GM21526 (cell line): Measurements from ENCODE around the gene WWC1.
"Not testable (repeated sequence)": the region's sequence is repeated elsewhere in the genome, so short reads cannot be mapped to it uniquely, and the experiment has no call there.

Experiments used
- ATAC-seq: cut with Tn5 transposase; IDR thresholded peaks from one replicate; pipeline ENCODE4 v1.9.1; 2021; ENCODE audit warnings: moderate library complexity; ENCODE audit not compliant: unreplicated experiment, low FRiP score

The WWC1 gene

DNA sequence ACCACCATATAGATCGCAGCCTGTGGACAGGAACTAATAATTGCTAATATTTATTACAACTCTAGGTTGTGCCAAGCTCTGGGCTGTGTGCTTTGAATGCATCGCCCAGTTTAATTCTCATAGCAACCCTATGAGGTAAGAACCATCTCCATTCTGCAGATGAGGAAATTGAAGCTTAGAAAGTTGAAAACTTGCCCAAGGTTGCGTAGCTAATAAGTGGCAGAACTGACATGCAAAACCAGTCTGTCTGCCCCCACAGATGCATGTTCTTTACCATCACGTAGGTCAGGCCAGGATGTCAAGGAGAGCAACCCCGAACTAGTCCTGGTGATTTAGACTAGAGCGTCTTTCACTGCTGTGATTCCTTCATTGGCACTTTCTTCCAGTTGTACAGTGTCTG, 15.6 kb downstream of the WWC1 start:
- ATAC-seq, result no peak

DNA sequence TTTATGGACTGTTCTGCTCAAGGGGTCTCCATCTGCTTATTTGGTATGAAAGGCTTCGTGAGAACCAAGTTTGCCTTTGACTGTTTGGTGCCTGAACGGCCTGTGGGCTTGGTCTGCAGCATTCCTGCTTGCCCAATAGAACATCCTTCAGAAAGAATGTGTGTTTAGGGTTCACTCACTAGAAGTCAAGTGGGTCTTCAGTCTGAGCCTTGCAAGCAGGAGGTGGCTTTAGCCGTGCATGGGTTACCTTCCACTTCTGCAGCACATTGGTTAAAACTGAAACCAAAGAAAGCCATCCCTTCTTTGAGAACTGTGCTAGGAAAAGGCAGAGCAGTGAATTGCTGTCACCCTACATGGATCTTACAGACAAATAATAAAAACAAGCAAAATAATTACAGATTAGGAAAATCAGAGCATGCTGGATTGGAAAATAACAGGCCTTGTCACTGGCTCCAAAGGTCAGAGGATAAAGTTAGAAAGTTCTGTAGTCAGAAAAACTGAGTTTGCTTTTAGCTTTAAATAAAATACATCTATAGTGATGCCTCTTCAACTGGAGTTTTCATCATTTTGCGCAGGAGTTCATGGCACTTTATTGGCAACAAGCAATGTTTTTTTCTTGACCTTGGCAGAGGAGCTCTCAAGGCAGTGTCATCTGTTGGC, 16.6 kb downstream of the WWC1 start:
- ATAC-seq, result no peak

DNA sequence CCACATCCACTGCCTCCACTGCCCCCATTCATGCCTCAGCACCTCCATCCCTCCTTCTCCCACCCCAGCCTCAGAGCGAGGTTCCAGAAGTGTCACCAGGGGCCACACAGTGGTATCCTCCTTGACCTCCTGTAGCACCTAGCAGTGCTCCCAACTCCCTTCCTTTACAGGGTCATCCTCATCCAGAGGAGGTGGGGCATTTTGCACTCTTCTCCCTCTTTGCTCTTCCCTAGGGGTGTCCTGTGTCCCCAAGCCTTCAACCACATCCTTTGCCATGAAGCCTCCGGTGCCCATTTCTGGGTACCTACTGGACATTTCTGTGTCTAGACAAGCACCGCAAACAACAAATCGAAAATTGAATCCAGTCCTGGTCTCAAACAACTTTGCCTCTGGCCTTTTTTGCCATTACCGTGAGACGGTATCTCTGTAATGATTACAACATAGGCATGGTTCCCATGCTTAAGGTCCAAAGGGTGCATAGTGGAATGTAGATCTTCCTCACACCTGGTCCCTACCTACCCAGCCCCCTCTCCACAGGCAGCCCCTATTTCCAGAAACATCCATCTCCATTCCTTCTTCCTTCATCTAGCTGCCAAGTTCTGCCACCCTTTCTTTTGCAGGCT, 17.6 kb downstream of the WWC1 start:
- no peak for ATAC-seq

DNA sequence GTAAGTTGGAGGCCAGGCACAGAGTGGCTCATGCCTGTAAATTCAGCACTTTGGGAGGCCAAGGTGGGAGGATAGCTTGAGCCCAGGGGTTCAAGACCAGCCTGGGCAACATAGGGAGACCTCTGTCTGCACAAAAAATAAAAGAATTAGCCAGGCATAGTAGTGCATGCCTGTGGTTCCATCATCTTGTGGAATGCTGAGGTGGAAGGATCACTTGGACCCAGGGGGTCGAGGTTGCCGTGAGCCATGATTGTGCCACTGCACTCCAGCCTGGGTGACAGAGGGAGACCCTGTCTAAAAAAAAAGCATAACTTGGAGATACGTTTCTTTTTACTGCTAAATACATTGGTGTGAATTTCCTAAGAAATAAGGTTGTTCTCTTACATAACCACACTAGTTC, 19.1 kb downstream of the WWC1 start:
- ATAC-seq, result not testable (repeated sequence)

DNA sequence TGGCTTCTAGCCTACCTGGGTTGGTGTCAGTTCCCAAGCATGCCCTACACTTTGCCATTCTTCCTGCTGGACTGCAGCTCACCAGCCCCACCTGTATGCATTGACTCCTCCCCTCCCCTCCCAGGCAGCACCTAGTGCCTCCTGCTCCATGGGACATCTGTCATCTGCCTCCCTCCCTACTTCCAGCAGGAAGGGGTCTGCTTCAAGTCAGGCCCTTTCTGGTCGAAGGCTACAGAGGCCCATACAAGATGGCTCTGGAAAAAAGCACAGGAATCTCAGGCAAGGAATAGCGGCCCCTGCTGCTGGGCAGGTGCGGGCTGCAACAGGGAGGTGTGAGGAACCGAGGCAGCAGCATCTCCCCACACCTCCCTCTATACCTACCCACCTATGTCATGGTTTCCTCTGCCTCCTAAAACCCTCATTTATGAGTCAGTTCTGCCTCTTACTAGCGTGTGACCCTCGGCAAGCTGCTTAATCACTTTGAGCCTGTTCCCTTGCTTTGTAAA, 19.7 kb downstream of the WWC1 start:
- ATAC-seq, result no peak

DNA sequence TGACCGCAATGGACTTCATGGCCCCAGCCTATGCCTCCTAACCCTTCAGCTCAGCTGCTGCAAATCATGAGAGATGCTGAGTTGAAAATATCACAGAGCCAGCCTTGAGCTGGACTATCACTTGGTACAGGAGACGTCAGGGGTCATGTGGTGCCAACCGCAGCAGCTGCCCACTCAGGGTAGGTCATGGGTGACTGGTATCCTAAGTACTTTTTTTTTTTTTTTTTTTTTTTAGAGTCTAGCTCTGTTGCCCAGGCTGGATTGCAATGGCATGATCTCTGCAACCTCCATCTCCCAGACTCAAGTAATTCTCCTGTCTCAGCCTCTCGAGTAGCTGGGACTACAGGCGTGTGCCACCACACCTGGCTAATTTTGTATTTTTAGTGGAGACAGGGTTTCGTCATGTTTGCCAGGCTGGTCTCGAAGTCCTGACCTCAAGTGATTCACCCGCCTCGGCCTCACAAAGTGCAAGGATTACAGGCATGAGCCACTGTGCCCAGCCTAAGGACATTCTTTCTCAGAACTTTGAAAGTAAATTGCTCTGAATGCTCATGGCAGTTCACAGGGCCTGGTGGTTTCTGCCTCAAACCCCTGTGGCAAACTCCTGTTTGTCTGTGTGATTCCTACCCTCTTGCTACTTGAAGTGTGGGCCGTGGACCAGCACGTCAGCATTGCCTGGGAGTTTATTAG, 21.3 kb downstream of the WWC1 start:
- ATAC-seq, result no peak

DNA sequence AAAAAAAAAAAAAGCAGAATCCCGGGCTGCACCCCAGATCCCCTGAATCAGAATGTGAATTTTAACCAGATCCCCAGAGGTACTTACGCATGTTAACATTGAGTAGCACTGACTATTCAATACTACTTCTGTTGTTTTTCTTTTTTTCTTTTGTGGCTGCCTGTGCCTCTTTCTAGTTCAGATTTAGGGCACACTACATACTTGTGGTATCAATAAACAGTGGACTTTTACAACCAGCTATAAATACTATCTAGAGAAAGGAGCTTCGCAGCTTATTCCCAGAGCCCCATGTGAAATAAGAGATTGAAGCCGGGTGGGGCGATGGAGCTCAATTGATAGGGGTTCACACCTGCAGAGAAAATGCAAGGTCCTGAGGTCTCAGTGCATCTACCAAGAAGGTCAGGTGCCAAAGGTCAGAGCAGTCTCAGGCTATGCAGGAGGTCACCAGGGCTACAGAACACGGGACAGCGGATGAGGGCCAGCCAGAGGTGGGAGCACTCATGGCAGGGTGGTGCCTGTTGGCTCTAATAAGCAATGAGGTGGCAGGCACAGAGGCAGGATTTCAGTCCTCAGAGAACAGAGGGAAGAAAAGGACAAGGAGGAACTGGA, 22.3 kb downstream of the WWC1 start:
- no peak for ATAC-seq

DNA sequence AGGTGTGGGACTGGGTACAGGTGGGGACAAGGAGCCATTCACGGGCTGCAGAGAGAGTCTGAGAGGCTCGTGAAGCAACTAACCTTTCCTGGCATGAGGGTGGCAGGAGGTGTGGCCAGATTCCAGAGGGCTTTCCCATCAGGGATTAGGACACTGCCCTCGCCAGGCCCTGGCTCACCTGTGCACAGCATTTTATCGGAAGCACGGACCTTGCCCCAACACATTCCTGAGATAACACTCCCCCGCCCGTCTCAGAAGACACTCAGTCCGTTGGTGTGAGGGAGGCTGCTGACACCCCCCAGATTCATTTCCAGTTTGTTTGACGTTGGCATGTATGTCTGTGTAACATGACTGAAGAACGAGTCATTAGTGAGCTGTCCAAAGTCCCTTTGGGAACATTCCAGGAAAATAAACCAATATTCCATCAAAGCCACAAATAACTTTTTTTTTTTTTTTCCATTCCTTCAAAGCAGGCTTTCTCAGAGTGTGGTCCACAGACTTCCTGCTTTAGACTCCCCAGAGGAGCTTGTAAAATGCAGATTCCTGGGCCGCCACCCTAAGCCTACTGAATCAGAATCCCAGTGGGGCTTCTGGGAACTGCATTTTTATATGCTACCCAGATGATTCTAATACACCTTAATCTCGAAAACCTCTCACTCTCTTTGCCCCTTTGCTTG, 23.4 kb downstream of the WWC1 start:
- no peak for ATAC-seq

DNA sequence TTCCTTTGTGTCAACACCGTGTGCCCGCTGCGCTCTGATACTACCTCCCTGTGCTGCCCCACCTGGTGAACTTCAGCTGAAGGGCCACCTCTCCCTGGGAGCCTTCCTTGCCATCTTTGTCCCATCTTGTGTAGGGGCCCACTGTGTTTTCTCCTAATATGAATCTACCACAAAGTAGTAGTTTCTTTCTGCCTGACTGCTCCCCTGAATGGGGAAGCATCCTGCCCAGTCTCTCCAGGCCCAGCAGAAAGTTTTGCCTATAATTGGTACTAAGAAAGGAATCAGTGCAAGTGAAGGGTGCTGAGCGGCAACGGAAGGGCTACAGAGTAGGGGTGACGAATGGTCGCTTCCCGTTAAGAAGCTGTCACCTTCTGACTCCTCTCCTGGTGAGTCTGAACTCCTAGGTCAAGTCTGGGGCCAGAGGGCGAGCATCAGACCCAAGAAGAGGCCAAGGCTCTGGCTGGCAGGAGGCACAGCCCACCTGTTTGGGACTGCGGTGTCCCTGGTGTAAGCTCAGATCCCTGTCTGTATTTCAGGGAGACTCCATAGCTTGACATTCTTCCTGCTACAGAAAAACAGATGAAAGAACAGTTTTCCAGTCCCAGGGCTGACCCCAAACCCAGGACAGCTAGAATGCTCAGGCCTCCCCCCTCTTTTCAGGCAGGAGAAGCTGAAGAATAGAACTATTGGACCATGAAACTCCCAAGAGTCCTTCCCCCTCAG, 24.1 kb downstream of the WWC1 start:
- ATAC-seq, result no peak

DNA sequence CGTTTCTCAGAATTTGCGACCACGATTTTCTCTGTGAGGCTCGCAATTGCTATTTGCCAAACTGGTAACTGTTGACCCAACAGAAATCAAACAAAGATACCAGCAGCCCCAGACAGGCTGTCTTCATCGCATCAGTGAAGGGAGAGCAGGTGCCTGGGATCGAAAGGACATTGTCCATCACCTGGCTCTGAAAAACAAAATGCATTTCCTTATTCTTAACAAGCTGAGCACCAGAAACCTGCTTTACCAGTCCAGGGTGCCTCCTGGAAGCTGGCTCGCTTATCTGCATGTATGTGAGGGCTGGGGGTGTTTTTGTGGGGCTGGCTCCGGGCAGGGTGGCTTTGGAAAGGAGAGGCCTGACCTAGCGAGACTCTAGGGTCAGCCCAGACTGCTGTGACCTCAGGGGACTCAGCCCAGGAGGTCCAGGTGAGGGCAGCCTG, 24.7 kb downstream of the WWC1 start:
- no peak for ATAC-seq

DNA sequence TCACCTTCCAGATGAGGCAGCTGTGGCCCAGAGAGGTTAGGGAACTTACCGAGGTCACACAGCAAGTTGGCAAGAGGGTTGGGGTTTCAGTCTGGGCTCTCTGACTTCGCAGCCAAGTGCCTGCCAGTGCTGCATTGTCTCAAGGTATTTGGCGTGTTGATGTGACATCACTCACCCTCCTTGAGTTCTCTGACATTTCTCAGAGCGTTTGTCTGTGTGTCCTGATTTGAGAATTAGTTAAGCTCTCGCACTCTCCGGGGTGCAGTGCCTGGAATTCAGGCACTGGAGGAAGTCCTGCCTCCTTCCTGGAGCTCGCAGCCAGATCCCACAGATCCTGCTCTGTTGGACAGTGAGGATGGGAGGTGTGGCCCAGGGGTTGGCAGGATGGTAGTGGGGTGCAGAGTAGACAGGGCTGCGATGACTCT, 25.7 kb downstream of the WWC1 start:
- ATAC-seq, result no peak

DNA sequence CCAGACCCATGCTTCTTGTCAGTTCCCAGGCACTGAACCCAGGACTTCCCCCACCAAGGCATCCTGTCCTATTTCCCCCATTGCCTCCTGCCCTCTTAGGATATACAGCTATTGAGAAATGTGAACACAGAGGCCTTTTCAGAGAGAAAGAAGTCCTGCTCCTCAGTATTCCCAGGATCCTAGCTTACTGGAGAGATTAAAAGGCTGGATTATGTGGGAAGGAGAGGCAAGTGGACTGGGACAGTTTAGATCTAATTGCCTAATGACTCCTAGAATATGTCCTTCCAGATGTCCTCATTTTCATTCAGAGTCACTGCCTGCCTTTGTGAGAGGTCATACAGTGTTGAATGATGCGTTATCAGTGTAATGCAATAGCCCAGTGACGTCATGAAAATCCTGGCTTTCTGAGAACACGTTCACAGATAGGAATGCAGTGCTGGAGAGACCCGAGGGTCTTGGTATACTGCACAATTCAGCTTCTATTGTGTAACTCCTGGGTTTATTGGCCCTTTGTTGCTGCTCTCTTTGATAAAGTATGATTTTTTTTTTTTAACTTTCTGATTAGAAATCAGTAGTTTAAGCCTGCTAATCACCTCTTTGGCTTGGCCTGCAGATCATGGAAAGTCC, 26.2 kb downstream of the WWC1 start:
- no peak for ATAC-seq

DNA sequence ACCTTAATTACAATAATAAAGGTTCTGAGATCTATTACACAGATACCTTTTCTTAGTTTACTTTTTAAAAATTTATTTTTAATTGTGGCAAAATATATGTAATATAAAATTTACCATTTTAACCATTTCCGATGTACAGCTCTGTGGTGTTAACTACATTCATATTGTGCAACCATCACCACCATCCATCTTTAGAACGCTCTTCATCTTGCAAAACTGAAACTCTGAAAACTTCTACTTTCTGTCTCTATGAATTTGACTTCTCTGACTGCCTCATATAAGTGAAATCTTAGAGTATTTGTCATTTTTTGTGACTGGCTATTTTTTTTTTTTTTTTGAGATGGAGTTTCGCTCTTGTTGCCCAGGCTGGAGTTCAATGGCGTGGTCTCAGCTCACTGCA, 26.8 kb downstream of the WWC1 start:
- peak; percentile 65 for ATAC-seq

DNA sequence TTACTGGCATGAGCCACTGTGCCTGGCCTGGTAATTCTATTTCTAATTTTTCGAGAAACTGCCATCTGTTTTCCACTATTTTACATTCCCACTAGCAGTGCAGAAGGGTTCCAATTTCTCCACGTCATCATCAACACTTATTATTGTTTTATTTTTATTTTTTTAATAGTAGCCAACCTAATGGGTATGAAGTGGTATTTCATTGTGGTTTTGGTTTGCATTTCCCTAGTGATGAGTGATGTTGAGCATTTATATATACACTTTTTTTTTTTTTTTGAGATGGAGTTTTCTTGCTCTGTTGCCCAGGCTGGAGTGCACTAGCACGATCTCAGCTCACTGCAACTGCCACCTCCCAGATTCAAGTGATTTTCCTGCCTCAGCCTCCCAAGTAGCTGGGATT, 28.3 kb downstream of the WWC1 start:
- ATAC-seq, result no peak

DNA sequence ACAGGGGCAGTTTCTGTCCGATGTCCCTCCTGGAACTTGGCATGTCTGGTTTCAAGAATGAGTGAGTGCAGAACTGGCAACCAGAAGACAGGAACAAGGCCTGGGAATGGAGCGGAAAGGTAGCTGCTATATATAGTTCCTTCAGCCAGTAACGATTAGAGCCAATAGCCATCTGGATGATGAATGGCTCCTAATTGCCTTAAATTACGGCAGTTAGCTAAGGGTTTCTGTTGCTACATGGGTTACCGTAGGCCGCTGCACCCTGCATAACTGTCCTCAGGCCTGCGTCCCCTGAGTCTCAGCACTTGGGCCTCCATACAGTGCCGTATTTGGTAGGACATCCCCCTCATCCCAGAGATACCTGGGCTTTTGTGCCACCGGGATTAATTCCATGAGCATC, 29.4 kb downstream of the WWC1 start:
- ATAC-seq, result no peak

DNA sequence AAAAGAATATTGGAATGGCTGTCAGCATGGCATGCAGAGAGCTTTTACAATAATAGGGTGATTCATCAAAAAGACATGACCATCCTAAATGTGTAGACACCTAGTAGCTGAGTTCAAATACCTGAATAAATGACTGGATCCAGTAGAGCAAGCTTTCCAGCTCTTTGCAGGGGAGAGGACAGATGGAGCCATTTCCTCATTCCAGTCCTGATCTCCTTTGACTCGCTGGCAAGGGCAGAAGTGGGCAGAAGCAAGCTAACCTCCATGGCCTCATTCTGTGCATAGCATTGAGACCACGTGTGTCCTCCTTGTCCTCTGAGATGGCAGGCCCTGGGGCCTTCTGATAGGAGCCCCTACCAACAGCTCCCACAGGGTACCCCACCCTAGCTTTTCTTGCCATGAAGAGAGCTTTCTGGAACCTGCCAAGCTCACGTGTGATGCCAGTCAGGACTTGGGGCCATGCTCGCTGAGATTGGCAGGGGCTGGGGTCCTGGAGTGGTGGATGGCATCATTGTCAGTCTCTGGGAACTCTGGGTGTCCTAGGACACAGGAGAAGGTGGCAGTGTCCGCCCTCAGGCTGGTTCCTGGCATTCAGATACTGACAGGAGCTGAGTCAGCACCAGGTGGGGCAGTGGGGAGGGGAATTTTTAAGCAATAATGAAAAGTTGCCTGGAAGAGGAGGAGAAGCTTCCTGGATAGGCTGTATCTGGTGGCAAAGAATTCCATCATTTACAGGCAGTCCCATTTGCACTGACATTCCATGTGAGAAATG, 33.6 kb downstream of the WWC1 start:
- no peak for ATAC-seq

DNA sequence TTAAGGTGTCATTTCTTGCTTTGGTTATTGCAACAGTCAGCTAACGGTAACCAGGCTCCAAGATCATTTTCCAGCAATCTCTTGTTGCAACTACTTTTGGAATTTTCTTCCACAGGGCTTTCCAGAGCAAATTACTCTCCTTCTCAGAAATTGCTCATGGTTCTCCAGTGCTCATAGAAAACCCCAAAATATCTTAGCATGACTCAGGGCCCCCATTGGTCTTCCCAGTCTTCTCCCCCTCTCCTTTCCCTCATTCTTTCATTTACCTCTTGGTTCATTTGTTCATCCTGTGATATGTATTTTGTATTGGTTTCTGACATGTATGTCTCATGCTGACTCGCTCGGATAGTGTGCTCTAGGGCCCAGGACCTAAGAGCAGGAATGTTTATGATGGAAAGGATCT, 35.6 kb downstream of the WWC1 start:
- no peak for ATAC-seq

DNA sequence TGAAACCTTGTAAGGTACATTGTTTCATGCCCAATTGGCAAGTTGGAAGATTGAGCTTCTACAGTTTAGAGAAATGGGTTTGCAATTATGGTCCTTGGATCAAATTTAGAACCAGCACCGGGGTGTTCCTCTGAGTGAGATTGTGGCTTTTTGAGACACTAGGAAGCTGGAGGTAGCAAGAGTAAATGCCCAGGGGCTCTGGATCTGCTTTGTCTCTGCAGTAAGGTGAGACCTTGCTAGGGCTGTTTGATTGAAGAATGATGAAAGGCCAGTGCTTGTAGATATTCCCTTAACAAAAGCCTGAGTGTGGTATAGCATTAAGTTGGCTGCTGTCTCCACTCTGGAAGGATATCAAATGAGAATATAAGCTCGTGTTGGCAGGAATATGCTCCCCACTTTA, 36.0 kb downstream of the WWC1 start:
- no peak for ATAC-seq

DNA sequence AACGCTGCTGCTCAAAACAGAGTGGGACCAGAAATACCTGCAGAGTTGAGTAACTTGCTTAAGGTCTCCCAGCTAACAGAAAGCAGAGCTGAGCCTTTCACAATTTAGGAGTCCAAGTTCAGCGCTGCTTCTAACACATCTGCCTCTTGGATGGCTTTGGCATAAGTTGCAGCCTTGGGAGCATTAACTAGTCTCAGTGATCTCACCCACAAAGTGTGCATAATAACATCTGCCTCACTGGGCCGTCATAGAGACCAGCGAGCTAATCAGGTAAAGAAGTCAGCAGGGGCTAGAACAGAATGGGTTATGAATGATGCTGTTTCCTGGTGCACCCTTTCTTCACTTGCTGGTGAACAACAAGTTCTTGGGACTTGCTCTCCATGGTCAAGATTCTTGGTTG, 36.5 kb downstream of the WWC1 start:
- no peak for ATAC-seq
